Sigmoid colon (tissue), 4 donors: ENCODE results near the gene LRRC8D.

Experiments
- CTCF ChIP-seq, 4 experiments: fragments of 450-650 bp in 3 of 4; fragments of 200-600 bp in 1 of 4; IDR thresholded peaks; one replicate each; pipeline ENCODE4 v1.5.1; 2016 to 2019; ENCODE audit warnings: antibody characterized with exemption in 4 of 4, mild to moderate bottlenecking in 3 of 4, moderate library complexity in 2 of 4
- EP300 ChIP-seq, 4 donors: sonication (generic); formaldehyde crosslinking; IDR thresholded peaks; one replicate each; pipeline ENCODE4 v1.6.1; 2017; ENCODE audit warnings: antibody characterized with exemption in 4 of 4
- POLR2A ChIP-seq, 2 donors: fragments of 450-650 bp; IDR thresholded peaks; one replicate each; pipeline ENCODE4 v1.6.1; 2016; ENCODE audit warnings: antibody characterized with exemption in 2 of 2, mild to moderate bottlenecking in 2 of 2, moderate library complexity in 2 of 2
- POLR2AphosphoS5 ChIP-seq, 4 donors: sonication (generic); formaldehyde crosslinking; IDR thresholded peaks; one replicate each; pipeline ENCODE4 v1.6.1; 2017; ENCODE audit warnings: antibody characterized with exemption in 4 of 4

GRCh38 chr1:89863165-89863830 is 42.5 kb downstream of the LRRC8D start:
- TF ChIP-seq EP300 (IDR thresholded peaks at IDR 0.05), result no peak
- no peak for TF ChIP-seq POLR2AphosphoS5 (IDR thresholded peaks at IDR 0.05)
- TF ChIP-seq CTCF (IDR thresholded peaks at IDR 0.05), result no peak
- no peak for TF ChIP-seq POLR2A (IDR thresholded peaks at IDR 0.05)
